Activated naive CD4-positive, alpha-beta T cell treated with anti-CD3 and anti-CD28 coated beads, Interleukin-2, amount 50 U/mL, for 16 hours (primary cell): ENCODE measurements around the gene MAGI1.
"Not testable (repeated sequence)": the region's sequence is repeated elsewhere in the genome, so short reads cannot be mapped to it uniquely, and the experiment has no call there.

Experiments used
- DNase-seq: peaks from one replicate; pipeline ENCODE4 v3.0.0-alpha.2; 2020

The MAGI1 gene

GRCh38 chr3:65545429-65545828 lies 493.3 kb downstream of the MAGI1 start:
- no peak for DNase-seq

GRCh38 chr3:65543391-65543790 lies 495.3 kb downstream of the MAGI1 start:
- not testable (repeated sequence) for DNase-seq

- DNase-seq, result no peak
Measured at GRCh38 chr3:65540666-65541065, 498.1 kb downstream of the MAGI1 start.

GRCh38 chr3:65539616-65540015 lies 499.1 kb downstream of the MAGI1 start:
- no peak for DNase-seq

- no peak for DNase-seq
Measured at GRCh38 chr3:65538101-65538500, 500.6 kb downstream of the MAGI1 start.

GRCh38 chr3:65537109-65537508 lies 501.6 kb downstream of the MAGI1 start:
- DNase-seq, result no peak

GRCh38 chr3:65535260-65535659 lies 503.5 kb downstream of the MAGI1 start:
- no peak for DNase-seq

- DNase-seq, result no peak
Measured at GRCh38 chr3:65534805-65535204, 503.9 kb downstream of the MAGI1 start.

GRCh38 chr3:65532749-65533148 lies 506.0 kb downstream of the MAGI1 start:
- no peak for DNase-seq

GRCh38 chr3:65532215-65532614 lies 506.5 kb downstream of the MAGI1 start:
- DNase-seq, result no peak

GRCh38 chr3:65531499-65531898 lies 507.2 kb downstream of the MAGI1 start:
- no peak for DNase-seq

GRCh38 chr3:65526656-65527055 lies 512.1 kb downstream of the MAGI1 start:
- DNase-seq, result no peak

GRCh38 chr3:65524584-65524983 lies 514.1 kb downstream of the MAGI1 start:
- no peak for DNase-seq

GRCh38 chr3:65523878-65524277 lies 514.8 kb downstream of the MAGI1 start:
- no peak for DNase-seq

GRCh38 chr3:65521032-65521431 lies 517.7 kb downstream of the MAGI1 start:
- no peak for DNase-seq

- DNase-seq, result no peak
Measured at GRCh38 chr3:65516998-65517397, 521.7 kb downstream of the MAGI1 start.

- not testable (repeated sequence) for DNase-seq
Measured at GRCh38 chr3:65514317-65514716, 524.4 kb downstream of the MAGI1 start.

GRCh38 chr3:65509423-65509794 lies 529.3 kb downstream of the MAGI1 start:
- DNase-seq, result not testable (repeated sequence)

GRCh38 chr3:65508750-65509422 lies 529.8 kb downstream of the MAGI1 start:
- DNase-seq, result no peak

GRCh38 chr3:65507437-65507836 lies 531.3 kb downstream of the MAGI1 start:
- DNase-seq, result no peak

GRCh38 chr3:65503776-65504175 lies 534.9 kb downstream of the MAGI1 start:
- DNase-seq, result no peak

- no peak for DNase-seq
Measured at GRCh38 chr3:65502526-65502925, 536.2 kb downstream of the MAGI1 start.

- no peak for DNase-seq
Measured at GRCh38 chr3:65500398-65501306, 538.1 kb downstream of the MAGI1 start.

- no peak for DNase-seq
Measured at GRCh38 chr3:65497846-65498245, 540.9 kb downstream of the MAGI1 start.
